NCI-H2171 (cell line): ENCODE results near the gene KRTAP4-5.
"Not testable (repeated sequence)": the region's sequence is repeated elsewhere in the genome, so short reads cannot be mapped to it uniquely, and the experiment has no call there.

Source experiments
- DNase-seq: peaks from one replicate; lab custom pipeline; 2025; lab: John Stamatoyannopoulos, UW

The KRTAP4-5 gene

GRCh38 chr17:41147531-41148204 is 2.0 kb downstream of the KRTAP4-5 start:
- no peak for DNase-seq

- no peak for DNase-seq
Measured at GRCh38 chr17:41145261-41145660, 4.4 kb downstream of the KRTAP4-5 start.

DNA sequence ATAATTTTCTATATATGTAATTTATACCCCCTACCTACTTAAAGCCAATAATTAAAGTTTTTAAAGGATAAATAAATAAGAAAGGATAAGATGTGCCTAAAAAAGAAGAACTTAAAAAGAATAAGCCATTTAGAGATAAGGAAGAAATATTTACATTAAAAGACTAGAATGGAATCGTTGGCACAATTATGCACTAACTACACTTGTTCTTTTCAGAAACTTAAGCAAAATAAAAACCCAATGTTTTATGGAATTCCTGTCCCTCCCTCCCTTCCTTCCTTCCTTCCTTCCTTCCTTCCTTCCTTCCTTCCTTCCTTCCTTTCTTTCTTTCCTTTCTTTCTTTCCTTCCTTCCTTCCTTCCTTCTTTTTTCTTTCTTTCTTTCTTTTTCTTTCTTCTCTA is 4.8 kb downstream of the KRTAP4-5 start:
- DNase-seq = no peak

GRCh38 chr17:41141361-41141760 is 8.3 kb downstream of the KRTAP4-5 start:
- DNase-seq = no peak

DNA sequence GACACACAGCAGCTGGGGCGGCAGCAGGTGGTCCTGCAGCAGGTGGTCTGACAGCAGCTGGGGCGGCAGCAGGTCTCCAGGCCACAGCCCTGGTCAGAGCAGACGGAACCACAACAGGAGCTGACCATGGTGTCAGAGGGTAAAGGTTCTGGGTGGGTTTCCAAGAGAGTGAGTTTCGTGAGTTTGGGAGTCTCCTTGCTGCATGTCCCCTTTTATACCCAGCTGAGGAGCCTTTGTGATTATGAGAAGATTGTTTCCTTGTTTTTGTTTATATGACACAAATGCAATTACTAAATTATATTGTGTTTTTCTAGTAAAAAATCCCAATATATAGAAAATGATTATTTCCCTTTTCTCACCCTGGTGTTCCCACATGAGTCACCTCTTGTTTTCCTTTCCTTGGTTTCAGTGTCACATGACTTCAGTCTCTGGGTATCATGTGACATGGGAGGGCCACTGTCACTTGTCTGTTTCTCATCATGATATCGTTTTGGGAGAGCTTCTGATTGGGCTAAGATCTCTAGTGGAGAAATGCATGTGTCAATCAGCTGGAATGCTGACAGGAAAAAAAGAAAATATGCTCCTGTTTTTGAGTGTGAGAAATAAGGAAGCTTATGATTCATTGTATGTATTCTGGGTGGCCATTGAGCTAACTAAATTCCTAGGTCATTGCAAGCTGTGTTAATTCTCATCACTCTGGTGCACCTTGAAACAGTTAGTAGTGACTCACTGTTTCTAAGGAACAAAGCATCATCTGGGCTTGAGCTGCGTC is 9.1 kb downstream of the KRTAP4-5 start, which contains the start of gene KRTAP4-6:
Gene KRTAP4-6 (minus strand): TSS at position 185 of the 772 bp plus-strand sequence. CDS start 57 bp downstream, at position 128.
- DNase-seq = no peak

DNA sequence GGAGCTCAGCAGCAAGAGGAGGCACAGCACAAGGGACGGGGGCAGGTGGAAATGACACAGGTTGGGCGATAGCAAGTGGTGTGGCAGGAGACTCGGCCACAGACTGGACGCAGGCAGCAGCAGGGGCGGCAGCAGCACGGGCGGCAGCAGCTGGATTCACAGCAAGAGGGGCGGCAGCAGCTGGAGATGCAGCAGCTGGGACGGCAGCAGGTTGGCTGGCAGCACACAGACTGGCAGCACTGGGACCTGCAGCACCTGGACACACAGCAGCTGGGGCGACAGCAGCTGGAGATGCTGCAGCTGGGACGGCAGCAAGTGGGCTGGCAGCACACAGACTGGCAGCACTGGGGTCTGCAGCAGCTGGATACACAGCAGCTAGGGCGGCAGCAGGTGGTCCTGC is 9.8 kb downstream of the KRTAP4-5 start:
- not testable (repeated sequence) for DNase-seq

GRCh38 chr17:41133880-41134735 is 15.5 kb downstream of the KRTAP4-5 start:
- DNase-seq = no peak

GRCh38 chr17:41131979-41132378 is 17.6 kb downstream of the KRTAP4-5 start:
- no peak for DNase-seq

DNA sequence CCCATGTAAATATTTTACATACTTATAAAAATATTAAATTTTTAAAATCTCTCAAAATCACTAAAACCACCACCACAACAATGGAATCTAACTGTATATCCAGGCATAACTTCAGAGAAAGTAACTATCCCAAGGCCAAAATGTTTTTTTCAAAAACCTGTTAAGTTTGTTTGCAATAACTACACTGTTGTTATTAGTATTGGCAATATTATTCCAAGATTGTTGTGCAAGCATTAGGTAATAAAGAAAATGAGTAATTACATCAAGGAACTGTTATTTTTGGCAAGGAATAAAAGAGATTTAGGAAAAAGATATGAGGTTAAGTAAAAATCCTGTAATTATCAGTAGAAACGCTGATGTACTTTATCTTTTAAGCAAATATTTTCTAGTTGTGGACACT is 22.3 kb downstream of the KRTAP4-5 start:
- DNase-seq = no peak

GRCh38 chr17:41126412-41126811 is 23.2 kb downstream of the KRTAP4-5 start:
- no peak for DNase-seq

DNA sequence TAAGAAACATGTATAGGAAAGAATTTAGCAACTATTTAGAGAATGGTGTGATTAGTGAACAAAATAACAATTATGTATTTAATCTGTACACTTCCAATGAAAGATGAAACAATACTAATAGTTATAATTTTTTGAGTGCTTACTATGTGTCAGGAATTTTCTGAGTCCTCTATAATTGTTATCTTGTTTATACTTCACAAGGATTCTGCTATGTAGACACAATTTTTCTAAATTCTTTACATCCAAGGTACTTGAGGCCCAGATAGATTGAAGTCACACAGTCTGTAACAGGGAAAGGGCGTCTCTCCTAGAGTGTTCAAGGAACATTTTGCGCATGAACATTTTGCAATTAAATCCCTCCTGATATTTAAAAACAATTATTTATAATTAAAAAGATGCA is 24.6 kb downstream of the KRTAP4-5 start:
- DNase-seq = no peak

DNA sequence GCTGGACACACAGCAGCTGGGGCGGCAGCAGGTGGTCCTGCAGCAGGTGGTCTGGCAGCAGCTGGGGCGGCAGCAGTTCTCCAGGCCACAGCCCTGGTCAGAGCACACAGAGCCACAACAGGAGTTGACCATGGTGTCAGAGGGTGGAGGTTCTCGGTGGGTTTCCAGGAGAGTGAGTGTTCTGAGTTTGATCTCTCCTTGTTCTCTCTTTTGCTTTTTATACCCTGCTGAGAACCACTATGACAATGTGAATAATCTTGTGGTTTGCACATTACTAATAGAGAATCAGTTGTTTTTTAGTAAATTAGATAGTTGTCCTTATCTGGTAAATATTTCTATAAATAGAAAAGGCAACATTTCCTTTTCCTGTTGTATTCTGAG is 25.6 kb downstream of the KRTAP4-5 start, which contains the start of gene KRTAP4-12:
Gene KRTAP4-12 (minus strand): TSS at position 192 of the 381 bp plus-strand sequence. CDS start 60 bp downstream, at position 132.
- DNase-seq = not testable (repeated sequence)

DNA sequence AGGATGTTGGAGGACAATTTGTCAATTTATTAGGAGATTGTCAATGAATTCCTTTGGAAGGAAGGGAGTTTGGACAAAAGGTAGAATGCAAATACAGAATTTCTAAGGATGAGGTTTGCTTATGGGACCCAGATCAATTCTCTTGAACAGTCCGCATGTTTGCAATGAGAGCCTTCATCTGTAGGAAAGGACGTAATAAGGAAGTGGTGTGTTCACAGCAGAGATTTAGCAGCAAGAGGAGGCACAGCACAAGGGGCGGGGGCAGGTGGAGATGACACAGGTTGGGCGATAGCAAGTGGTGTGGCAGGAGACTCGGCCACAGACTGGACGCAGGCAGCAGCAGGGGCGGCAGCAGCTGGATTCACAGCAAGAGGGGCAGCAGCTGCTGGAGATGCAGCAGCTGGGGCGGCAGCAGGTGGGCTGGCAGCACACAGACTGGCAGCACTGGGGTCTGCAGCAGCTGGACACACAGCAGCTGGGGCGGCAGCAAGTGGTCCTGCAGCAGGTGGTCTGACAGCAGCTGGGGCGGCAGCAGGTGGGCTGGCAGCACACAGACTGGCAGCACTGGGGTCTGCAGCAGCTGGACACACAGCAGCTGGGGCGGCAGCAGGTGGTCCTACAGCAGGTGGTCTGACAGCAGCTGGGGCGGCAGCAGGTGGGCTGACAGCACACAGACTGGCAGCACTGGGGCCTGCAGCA is 26.2 kb downstream of the KRTAP4-5 start:
- DNase-seq = not testable (repeated sequence)

DNA sequence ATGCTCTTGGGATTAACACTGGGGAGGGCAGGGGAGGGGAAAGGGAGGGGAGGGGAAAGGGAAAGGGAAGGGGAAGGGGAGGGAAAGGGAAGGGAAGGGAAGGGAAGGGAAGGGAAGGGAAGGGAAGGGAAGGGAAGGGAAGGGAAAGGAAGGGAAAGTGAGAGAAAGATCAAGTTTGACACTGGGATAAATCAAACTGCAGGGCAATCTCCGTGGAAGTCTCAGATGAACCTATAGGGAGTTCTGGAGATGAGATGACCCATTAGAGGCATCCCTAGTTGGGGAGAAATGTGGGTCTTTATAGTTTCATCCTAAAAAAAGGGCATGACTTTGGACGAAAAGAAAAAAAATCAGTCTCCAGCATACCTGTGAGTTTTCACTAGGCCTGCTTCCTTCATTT is 27.9 kb downstream of the KRTAP4-5 start:
- no peak for DNase-seq

GRCh38 chr17:41119696-41120690 is 29.6 kb downstream of the KRTAP4-5 start:
- DNase-seq = not testable (repeated sequence)

- no peak for DNase-seq
Measured at GRCh38 chr17:41118721-41119120, 30.9 kb downstream of the KRTAP4-5 start.

GRCh38 chr17:41117846-41118386 is 31.7 kb downstream of the KRTAP4-5 start, which contains the start of gene KRTAP4-11:
Gene KRTAP4-11, minus strand, starts transcription at chr17:41118373. Its CDS starts 58 bp downstream, at chr17:41118315.
- not testable (repeated sequence) for DNase-seq

DNA sequence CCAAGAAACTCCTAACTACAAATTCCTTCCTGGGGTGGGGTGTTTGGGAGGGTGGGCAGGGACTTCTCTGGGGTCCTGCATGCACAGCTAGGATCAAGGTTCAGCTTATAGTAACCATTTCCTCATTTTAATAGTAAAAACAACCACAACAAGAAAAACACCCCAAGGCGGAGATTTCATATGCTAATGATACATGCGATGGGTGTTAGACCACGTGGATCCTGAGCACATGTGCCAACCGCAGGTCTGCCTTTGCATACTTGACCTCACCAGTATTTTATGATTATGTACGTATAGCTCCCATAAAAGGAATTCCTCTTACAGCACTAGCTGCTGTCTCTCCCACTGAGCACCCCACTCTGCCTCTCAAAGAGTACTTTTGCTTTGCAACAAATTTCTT is 33.3 kb downstream of the KRTAP4-5 start:
- no peak for DNase-seq

DNA sequence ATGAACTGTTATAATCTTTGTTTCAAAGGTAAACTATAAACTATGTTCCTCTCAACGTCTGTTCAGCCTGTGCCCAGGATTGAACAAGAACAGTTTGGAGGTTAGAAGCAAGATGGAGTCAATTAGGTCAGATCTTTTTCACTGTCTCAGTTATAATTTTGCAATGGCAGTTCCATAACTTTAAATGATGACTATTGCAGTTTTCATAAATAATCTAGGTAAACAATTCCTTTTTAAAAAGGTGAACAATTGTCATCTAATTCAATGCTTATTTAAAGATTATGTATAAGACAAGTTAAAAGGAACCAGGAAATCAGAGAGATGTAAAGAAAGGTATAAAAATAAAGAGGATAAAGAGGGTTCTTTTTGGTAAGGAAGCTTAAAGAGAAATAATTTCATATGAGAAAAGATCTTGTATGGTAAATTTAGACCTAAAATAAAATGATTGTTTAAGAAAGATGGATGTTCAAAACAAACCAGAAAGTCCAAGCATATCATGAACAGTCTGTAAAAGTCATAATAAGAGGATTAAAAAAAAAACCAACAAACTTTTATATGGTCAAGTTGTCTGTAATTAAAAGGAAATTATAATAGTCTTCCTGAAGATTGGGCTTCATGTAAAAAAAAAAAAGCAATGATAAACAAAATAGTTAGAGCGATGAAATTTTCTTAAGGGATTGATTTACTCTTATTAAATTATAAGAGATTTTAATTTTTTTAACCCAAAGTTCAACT is 38.3 kb downstream of the KRTAP4-5 start:
- no peak for DNase-seq
